Measurements from ENCODE around the gene CASP9. TPM values are rescaled to one million over a fixed set of nuclear protein-coding genes. Genes with fewer than 3 reads are reported as not detected.

Gene CASP9
- total and polyA plus RNA-seq, 10 of the 15 experiments (the other 5 are each of a cell fraction or from before 2014, with no cell fraction given) = 2.7 to 14.6 (median 7.6) TPM

DNA sequence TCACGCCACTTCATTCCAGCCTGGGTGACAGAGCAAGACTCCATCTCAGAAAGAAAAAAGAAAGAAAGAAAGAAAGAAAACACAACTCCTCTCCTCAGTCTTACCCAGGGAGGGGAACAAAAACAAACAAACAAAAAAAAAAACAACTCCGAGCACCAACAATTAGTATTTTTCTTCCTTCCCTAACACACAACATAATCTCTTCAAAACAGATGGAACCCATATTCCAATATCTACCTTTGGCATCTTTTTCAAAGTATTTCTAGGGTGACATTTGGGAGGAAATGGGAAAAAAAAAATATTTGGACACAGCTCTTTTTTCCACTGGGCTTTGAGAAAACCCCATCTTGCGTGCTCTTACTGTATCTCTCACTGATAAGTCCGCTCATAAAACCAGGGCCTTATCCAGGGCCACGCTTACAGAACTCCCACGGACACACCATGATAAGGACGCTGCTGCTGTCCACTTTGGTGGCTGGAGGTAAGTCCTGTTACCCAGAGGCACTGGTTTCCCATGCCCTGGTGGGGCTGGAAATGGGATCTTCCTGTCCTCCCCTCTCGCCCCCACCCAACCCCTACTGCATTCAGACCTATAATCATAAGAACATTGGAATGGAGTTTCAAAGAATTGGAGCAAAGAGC is 67.6 kb downstream of the CASP9 start, which contains the start of gene CELA2A:
Gene CELA2A, plus strand, starts transcription at position 420 of the 642 bp plus-strand sequence. Its CDS starts 22 bp downstream, at position 442.
- RAD21 ChIA-PET (ENCODE audit: unreplicated experiment) = no interaction called here
- Histone ChIP-seq H3K4me1 (ENCODE audit: control insufficient read depth, insufficient read depth, low read length) (peaks cover 4% of the 10 kb centered on the region), H3K27ac (ENCODE audit: control insufficient read depth, insufficient read depth) (no peak within 1 kb of the TSS), H2AFZ (ENCODE audit: control insufficient read depth, low read depth, low read length) (no peak within 1 kb of the TSS), H3K4me3 (no peak within 1 kb of the TSS), H3K9ac (ENCODE audit: control insufficient read depth, insufficient read depth, low read length) (no peak within 1 kb of the TSS), H3K4me2 (ENCODE audit: control insufficient read depth, insufficient read depth) (peak within 1 kb of the TSS; percentile 17; the same call in 1 of the 2 replicates), H3K79me2 (ENCODE audit: control insufficient read depth, insufficient read depth, low read length) (no peaks in the 10 kb centered on the region), H3K36me3 (ENCODE audit: control insufficient read depth in 2 of 2, insufficient read depth in 2 of 2, low read length in 1 of 2) (no peaks in the 10 kb centered on the region), H4K20me1 (ENCODE audit: control insufficient read depth, insufficient read depth) (no peaks in the 10 kb centered on the region), H3K9me3 (replicated peaks; ENCODE audit: control insufficient read depth, insufficient read depth, low read length) (no peaks in the 10 kb centered on the region; the same call in 2 of the 3 replicates), H3K27me3 (replicated peaks in 1 of 2; ENCODE audit: control insufficient read depth in 2 of 2, insufficient read depth in 2 of 2, low read length in 1 of 2) (no peaks in the 10 kb centered on the region; a peak in 1 of 4 replicates)
- in situ Hi-C loops (cut with MboI) (no loop called here), intact Hi-C loops (cut with micrococcal nuclease; ENCODE audit: unreplicated experiment) (no loop called here)
- no peak for ATAC-seq
- TF ChIP-seq ETV6 (conservative IDR thresholded peaks at IDR 0.05 in 1 of 2, IDR thresholded peaks at IDR 0.05 in 1 of 2; ENCODE audit: borderline replicate concordance in 1 of 2, low read depth in 1 of 2) = no peak
- TF ChIP-seq, protein P1, sequence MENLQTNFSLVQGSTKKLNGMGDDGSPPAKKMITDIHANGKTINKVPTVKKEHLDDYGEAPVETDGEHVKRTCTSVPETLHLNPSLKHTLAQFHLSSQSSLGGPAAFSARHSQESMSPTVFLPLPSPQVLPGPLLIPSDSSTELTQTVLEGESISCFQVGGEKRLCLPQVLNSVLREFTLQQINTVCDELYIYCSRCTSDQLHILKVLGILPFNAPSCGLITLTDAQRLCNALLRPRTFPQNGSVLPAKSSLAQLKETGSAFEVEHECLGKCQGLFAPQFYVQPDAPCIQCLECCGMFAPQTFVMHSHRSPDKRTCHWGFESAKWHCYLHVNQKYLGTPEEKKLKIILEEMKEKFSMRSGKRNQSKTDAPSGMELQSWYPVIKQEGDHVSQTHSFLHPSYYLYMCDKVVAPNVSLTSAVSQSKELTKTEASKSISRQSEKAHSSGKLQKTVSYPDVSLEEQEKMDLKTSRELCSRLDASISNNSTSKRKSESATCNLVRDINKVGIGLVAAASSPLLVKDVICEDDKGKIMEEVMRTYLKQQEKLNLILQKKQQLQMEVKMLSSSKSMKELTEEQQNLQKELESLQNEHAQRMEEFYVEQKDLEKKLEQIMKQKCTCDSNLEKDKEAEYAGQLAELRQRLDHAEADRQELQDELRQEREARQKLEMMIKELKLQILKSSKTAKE (IDR thresholded peaks at IDR 0.05; ENCODE audit: low read depth, poor library complexity, severe bottlenecking) = no peak
- no peak for TF ChIP-seq IRF3 (IDR thresholded peaks at IDR 0.05)
- no peak for TF ChIP-seq YY1 (IDR thresholded peaks at IDR 0.05; ENCODE audit: low read depth, low read length)
- TF ChIP-seq NBN (IDR thresholded peaks at IDR 0.05) = no peak
- no peak for TF ChIP-seq EED (IDR thresholded peaks at IDR 0.05; ENCODE audit: low read depth)
- TF ChIP-seq CBX3 (IDR thresholded peaks at IDR 0.05; ENCODE audit: borderline replicate concordance, low read depth) = no peak
- WGBS (ENCODE audit: insufficient coverage, insufficient replicate concordance, low lambda C conversion rate, missing lambda C conversion rate) = 75% methylated on average over 8 of the region's 8 CpGs
- FAIRE-seq = no peak
- POLR2A ChIA-PET = no interaction called here
- BruUV-seq (replicated peaks) = no TSS peak
- SMC1A ChIA-PET (ENCODE audit: uncharacterized antibody, unreplicated experiment) = interaction anchor here (0.7 kb wide), 1 partner anchor 208 kb away, joined by 3 read pairs; no protein-coding TSS in a partner anchor
- DNase-seq (ENCODE audit: low read depth, low spot score) = no peak
- CTCF ChIA-PET = no interaction called here

All from GM12878 (cell line).